H1 (cell line): ENCODE measurements around the gene ENAH. TPM values are rescaled to one million over a fixed set of nuclear protein-coding genes. Genes with fewer than 3 reads are reported as not detected.

Experiments used
- CTCF ChIA-PET: fragments of 300-600 bp; sonication (Branson Sonifier 250); formaldehyde crosslinking; loops from one replicate; lab custom pipeline; 2021; ENCODE audit not compliant: partially characterized antibody; lab: Charles Lee
- POLR2A ChIA-PET: fragments of 300-600 bp; sonication (Branson Sonifier 250); formaldehyde crosslinking; loops from one replicate; lab custom pipeline; 2021; ENCODE audit warnings: inconsistent platforms; ENCODE audit not compliant: partially characterized antibody; lab: Charles Lee
- DNase-seq, 2 experiments: peaks; one replicate each; pipeline versions ENCODE4 v3.0.0 to v3.0.0-alpha.2; 2010 to 2022; ENCODE audit warnings: low spot score in 2 of 2, low read depth in 1 of 2, mixed read lengths in 1 of 2
- FAIRE-seq: peaks from 2 replicates; lab custom pipeline; 2011; peaks lifted over from hg19 to GRCh38; lab: Jason Lieb, UNC
- H2AFZ ChIP-seq: 2 replicates; pipeline ENCODE4 v1.8.1; 2012; ENCODE audit warnings: low read length, inconsistent platforms
- H2AK5ac ChIP-seq: 2 replicates; pipeline ENCODE4 v1.6.1; 2013; ENCODE audit warnings: low read depth, low read length
- H2BK120ac ChIP-seq: replicated peaks from 2 replicates; pipeline ENCODE3; 2013; ENCODE audit warnings: low read depth, low read length, inconsistent platforms
- H2BK12ac ChIP-seq: 2 replicates; pipeline ENCODE4 v1.6.1; 2013; ENCODE audit warnings: low read depth, low read length
- H2BK15ac ChIP-seq: 2 replicates; pipeline ENCODE4 v1.6.1; 2013; ENCODE audit warnings: low read length
- H2BK20ac ChIP-seq: 2 replicates; pipeline ENCODE4 v1.6.1; 2013; ENCODE audit warnings: low read length
- H2BK5ac ChIP-seq: 2 replicates; pipeline ENCODE4 v1.6.1; 2013; ENCODE audit warnings: low read depth, low read length
- H3K14ac ChIP-seq: 2 replicates; pipeline ENCODE4 v1.6.1; 2013; ENCODE audit warnings: inconsistent platforms; ENCODE audit not compliant: insufficient read length
- H3K18ac ChIP-seq: 2 replicates; pipeline ENCODE4 v1.6.1; 2013; ENCODE audit warnings: low read length; ENCODE audit errors: extremely low read depth
- H3K23ac ChIP-seq: 2 replicates; pipeline ENCODE4 v1.6.1; 2013; ENCODE audit warnings: inconsistent platforms; ENCODE audit not compliant: insufficient read length
- H3K23me2 ChIP-seq: 2 replicates; pipeline ENCODE4 v1.6.1; 2013; ENCODE audit warnings: low read depth, low read length
- H3K27ac ChIP-seq: 2 replicates; pipeline ENCODE4 v1.6.1; 2011; ENCODE audit warnings: low read depth, low read length, inconsistent platforms
- H3K27me3 ChIP-seq, 4 experiments: replicated peaks in 1 of 4; 1 replicate in 1 of 4; 2 replicates in 3 of 4; pipeline versions ENCODE4 v1.6.1 to v1.8.1; 2011 to 2013; ENCODE audit warnings: low read length in 3 of 4, mild to moderate bottlenecking in 3 of 4, inconsistent platforms in 2 of 4, mixed read lengths in 2 of 4, moderate library complexity in 1 of 4; ENCODE audit not compliant: control insufficient read depth in 3 of 4, insufficient read depth in 3 of 4; ENCODE audit errors: extremely low read depth in 1 of 4
- H3K36me3 ChIP-seq, 4 experiments: 2 replicates each; pipeline versions ENCODE4 v1.6.1 to v1.8.1; 2011 to 2013; ENCODE audit warnings: mild to moderate bottlenecking in 4 of 4, low read length in 3 of 4, moderate library complexity in 2 of 4, control low read depth in 1 of 4, inconsistent platforms in 1 of 4; ENCODE audit not compliant: insufficient read depth in 4 of 4, control insufficient read depth in 2 of 4
- H3K4ac ChIP-seq: replicated peaks from 2 replicates; pipeline ENCODE3; 2013; ENCODE audit warnings: low read length, low read depth, mixed read lengths, inconsistent platforms; ENCODE audit not compliant: insufficient read length
- H3K4me1 ChIP-seq, 4 experiments: replicated peaks in 1 of 4; 1 replicate in 1 of 4; 2 replicates in 3 of 4; pipeline versions ENCODE4 v1.6.1 to v1.8.1; 2011 to 2013; ENCODE audit warnings: low read length in 3 of 4, inconsistent platforms in 2 of 4, mixed read lengths in 1 of 4; ENCODE audit not compliant: insufficient read depth in 4 of 4, control insufficient read depth in 3 of 4
- H3K4me2 ChIP-seq, 2 experiments: 2 replicates each; pipeline versions ENCODE4 v1.6.1 to v1.8.1; 2011 to 2013; ENCODE audit warnings: low read depth in 2 of 2, low read length in 2 of 2, control low read depth in 1 of 2, inconsistent platforms in 1 of 2, mild to moderate bottlenecking in 1 of 2; ENCODE audit not compliant: insufficient read depth in 1 of 2
- H3K4me3 ChIP-seq, 4 experiments: fragments of 200-600, 300-600 bp in 1 of 4; sonication (generic), shearing (Covaris generic), sonication (Bioruptor Twin) in 1 of 4; 2 replicates each; pipeline versions ENCODE4 v1.5.1 to v1.8.1; 2011 to 2016; ENCODE audit warnings: low read length in 4 of 4, low read depth in 3 of 4, control low read depth in 2 of 4, inconsistent platforms in 2 of 4, mild to moderate bottlenecking in 2 of 4, mixed read lengths in 1 of 4, moderate library complexity in 1 of 4; ENCODE audit not compliant: insufficient read depth in 2 of 4; ENCODE audit errors: extremely low read depth in 1 of 4
- H3K56ac ChIP-seq: replicated peaks from 2 replicates; pipeline ENCODE3; 2013; ENCODE audit warnings: low read depth, mild to moderate bottlenecking, mixed read lengths, low read length, inconsistent platforms; ENCODE audit not compliant: insufficient read length
- H3K79me1 ChIP-seq: 2 replicates; pipeline ENCODE4 v1.6.1; 2013; ENCODE audit warnings: low read depth, low read length, control low read depth
- H3K79me2 ChIP-seq, 2 experiments: 2 replicates each; pipeline versions ENCODE4 v1.6.1 to v1.8.1; 2012 to 2013; ENCODE audit warnings: low read length in 2 of 2, mild to moderate bottlenecking in 2 of 2, inconsistent platforms in 1 of 2; ENCODE audit not compliant: insufficient read depth in 2 of 2, control insufficient read depth in 1 of 2
- H3K9ac ChIP-seq, 4 experiments: replicated peaks in 1 of 4; 1 replicate in 1 of 4; 2 replicates in 3 of 4; pipeline versions ENCODE4 v1.6.1 to v1.8.1; 2011 to 2013; ENCODE audit warnings: low read depth in 3 of 4, low read length in 3 of 4, control low read depth in 2 of 4, mild to moderate bottlenecking in 2 of 4, moderate library complexity in 2 of 4, inconsistent platforms in 1 of 4; ENCODE audit errors: extremely low read depth in 1 of 4
- H3K9me3 ChIP-seq, 2 experiments: 2 replicates each; pipeline versions ENCODE4 v1.6.1 to v1.8.1; 2012 to 2013; ENCODE audit warnings: mild to moderate bottlenecking in 2 of 2, moderate library complexity in 2 of 2, control low read depth in 1 of 2, inconsistent platforms in 1 of 2, low read depth in 1 of 2, low read length in 1 of 2, mixed read lengths in 1 of 2; ENCODE audit not compliant: insufficient read depth in 2 of 2
- H4K20me1 ChIP-seq, 2 experiments: replicated peaks in 1 of 2; 2 replicates each; pipeline versions ENCODE3 to v1.8.1; 2011 to 2013; ENCODE audit warnings: inconsistent platforms in 2 of 2, low read length in 2 of 2, mild to moderate bottlenecking in 1 of 2; ENCODE audit not compliant: insufficient read depth in 2 of 2, control insufficient read depth in 1 of 2
- H4K5ac ChIP-seq: 2 replicates; pipeline ENCODE4 v1.6.1; 2013; ENCODE audit warnings: low read length, low read depth, mixed read lengths, inconsistent platforms; ENCODE audit not compliant: insufficient read length
- H4K8ac ChIP-seq: 2 replicates; pipeline ENCODE4 v1.8.0; 2013; ENCODE audit warnings: mild to moderate bottlenecking, moderate library complexity, low read length, inconsistent platforms; ENCODE audit not compliant: insufficient read depth; ENCODE audit errors: extremely low read depth
- H4K91ac ChIP-seq: replicated peaks from 2 replicates; pipeline ENCODE3; 2013; ENCODE audit warnings: low read length, mixed read lengths, inconsistent platforms; ENCODE audit not compliant: insufficient read length
- BCL11A ChIP-seq, 2 experiments: IDR thresholded peaks; one replicate each; pipeline ENCODE4 v1.6.1; 2011; ENCODE audit warnings: low read depth in 2 of 2, low read length in 2 of 2, mild to moderate bottlenecking in 2 of 2
- CBX8 ChIP-seq: fragments of 300-800, 300-1000 bp; sonication (generic); IDR thresholded peaks from 2 replicates; pipeline ENCODE4 v1.7.1; 2016; ENCODE audit warnings: low read depth, low read length, borderline replicate concordance
- CREB1 ChIP-seq: IDR thresholded peaks from 2 replicates; pipeline ENCODE4 v1.6.1; 2012; ENCODE audit warnings: inconsistent platforms
- HDAC6 ChIP-seq: IDR thresholded peaks from one replicate; pipeline ENCODE4 v1.7.1; 2012; ENCODE audit warnings: low read depth, mild to moderate bottlenecking, inconsistent platforms, low read length, moderate library complexity
- JUN ChIP-seq: IDR thresholded peaks from 2 replicates; pipeline ENCODE4 v1.6.1; 2011; ENCODE audit warnings: low read depth, mild to moderate bottlenecking, improper control_type of control experiment, low read length
- NANOG ChIP-seq: IDR thresholded peaks from 2 replicates; pipeline ENCODE4 v1.6.1; 2011; ENCODE audit warnings: low read length, low read depth, mild to moderate bottlenecking, inconsistent platforms; ENCODE audit not compliant: insufficient read depth, poor library complexity, severe bottlenecking
- NRF1 ChIP-seq: IDR thresholded peaks from 2 replicates; pipeline ENCODE4 v1.6.1; 2011; ENCODE audit warnings: mild to moderate bottlenecking, low read depth, low read length, improper control_type of control experiment
- POLR2A ChIP-seq, 2 experiments: IDR thresholded peaks; 1 replicate in 1 of 2; 2 replicates in 1 of 2; pipeline ENCODE4 v1.6.1; 2011; ENCODE audit warnings: low read depth in 2 of 2, low read length in 2 of 2, mild to moderate bottlenecking in 2 of 2; ENCODE audit errors: control extremely low read depth in 1 of 2
- RBBP5 ChIP-seq: IDR thresholded peaks from 2 replicates; pipeline ENCODE4 v1.7.1; 2012; ENCODE audit warnings: low read depth, mild to moderate bottlenecking, inconsistent platforms, low read length, moderate library complexity, borderline replicate concordance
- SAP30 ChIP-seq: fragments of 300-600 bp; sonication (generic); IDR thresholded peaks from 2 replicates; pipeline ENCODE4 v1.7.1; 2012; ENCODE audit warnings: low read length, moderate library complexity, mild to moderate bottlenecking, inconsistent platforms; ENCODE audit not compliant: insufficient read depth, insufficient replicate concordance
- SIX5 ChIP-seq: IDR thresholded peaks from 2 replicates; pipeline ENCODE4 v1.6.1; 2011; ENCODE audit warnings: mild to moderate bottlenecking, low read depth, low read length
- WGBS, 2 experiments: shearing (Covaris generic) in 1 of 2; methylation state at CpG; one replicate each; pipeline versions ENCODE4 v1.1.6 to v1.1.7; 2013 to 2015; ENCODE audit warnings: low lambda C conversion rate in 2 of 2, mixed read lengths in 2 of 2, inconsistent platforms in 1 of 2, low coverage in 1 of 2, missing lambda C conversion rate in 1 of 2; ENCODE audit not compliant: insufficient replicate concordance in 2 of 2, insufficient coverage in 1 of 2, insufficient read length in 1 of 2; ENCODE audit errors: extremely low coverage in 1 of 2, missing lambda C conversion rate in 1 of 2; 5-methylcytosine and 5-hydroxymethylcytosine counted together
- polyA plus RNA-seq, 7 experiments: library from polyadenylated mRNA; depleted of rRNA in 3 of 7; stranded (reverse) in 5 of 7; unstranded in 2 of 7; fragments of >200 nt in 5 of 7; fragments of 200-250 nt in 2 of 7; gene quantifications; 1 replicate in 5 of 7; 2 replicates in 1 of 7; 4 replicates in 1 of 7; pipeline versions ENCODE4 v1.2.1 to v1.2.3, GENCODE V29; 2011 to 2013; ENCODE audit warnings: missing spikeins in 2 of 7, mixed read lengths in 2 of 7
- total RNA-seq: library from RNA; stranded (reverse); fragmentation: NEBNext Ultra II Directional; extraction: Animal tissue kit (Norgen Biotek cat#: 25700); gene quantifications from 2 replicates; pipeline ENCODE4 v1.2.1, GENCODE V29; 2021
- TF ChIP-seq, protein P1 (sequence below): IDR thresholded peaks from 2 replicates; pipeline ENCODE4 v1.6.1; 2012; ENCODE audit warnings: inconsistent platforms

The ENAH gene
- total and polyA plus RNA-seq, 2 of the 8 experiments (the other 6 are each of a cell fraction or from before 2014, with no cell fraction given): 39.1 to 335 TPM

DNA sequence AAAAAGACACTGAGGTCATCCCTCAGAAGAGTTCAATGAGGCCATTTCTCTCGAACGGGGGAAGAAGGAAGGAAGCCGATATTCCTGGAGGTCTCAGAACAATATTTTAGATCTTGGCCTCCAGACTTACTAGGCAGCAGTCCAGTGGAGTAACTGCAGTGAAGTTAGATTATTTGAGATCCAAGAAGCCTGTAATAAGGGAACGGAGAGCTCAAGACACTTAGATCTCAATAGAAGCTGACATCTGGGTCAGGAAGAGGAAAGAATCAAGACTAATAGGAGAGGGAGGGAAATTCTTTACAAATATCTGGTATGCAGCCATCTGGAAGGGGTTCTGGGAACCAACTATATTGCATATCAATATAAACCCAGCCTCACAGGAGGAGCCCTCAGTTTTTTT is 13.6 kb upstream of the ENAH start:
- Histone ChIP-seq H3K79me2 (no peaks in the 10 kb centered on the region), H3K27me3 (no peaks in the 10 kb centered on the region), H3K14ac (no peak overlapping the region), H3K4ac (no peak overlapping the region), H4K20me1 (no peaks in the 10 kb centered on the region), H3K4me1 (no peaks in the 10 kb centered on the region), H2AFZ (no peak overlapping the region), H2BK12ac (no peak overlapping the region), H4K91ac (no peak overlapping the region), H3K23ac (no peak overlapping the region), H2BK20ac (no peak overlapping the region), H2BK120ac (no peak overlapping the region), H3K18ac (no peak overlapping the region), H2BK15ac (no peak overlapping the region), H3K23me2 (no peaks in the 10 kb centered on the region; the same call in 1 of the 2 replicates), H3K9me3 (no peaks in the 10 kb centered on the region), H2BK5ac (no peak overlapping the region), H3K9ac (no peak overlapping the region), H3K27ac (no peak overlapping the region), H3K4me2 (no peak overlapping the region), H3K79me1 (no peaks in the 10 kb centered on the region), H3K56ac (no peak overlapping the region), H4K8ac (no peak overlapping the region), H4K5ac (no peak overlapping the region), H2AK5ac (no peak overlapping the region), H3K36me3 (no peaks in the 10 kb centered on the region), H3K4me3 (no peak overlapping the region)
- 90% methylated on average over 4 of the region's 4 CpGs; no CpG with 5 or more reads in 1 of the 2 experiments for WGBS, 2 experiments
- POLR2A ChIA-PET: interaction anchor here (1.1 to 1.3 kb wide), 3 partner anchors 12 to 14 kb away, joined by 3 to 8 read pairs (median 4); partner anchors contain the start of gene ENAH
- no peak for DNase-seq
- no peak for FAIRE-seq
- CTCF ChIA-PET: interaction anchor here (1.0 to 3.4 kb wide), 6 partner anchors 10 to 188 kb away, joined by 3 to 21 read pairs (median 4); no protein-coding TSS in a partner anchor
- no peak for TF ChIP-seq NRF1
- no peak for TF ChIP-seq SIX5
- TF ChIP-seq SAP30: no peak
- no peak for TF ChIP-seq POLR2A (IDR thresholded peaks at IDR 0.05; ENCODE audit: control extremely low read depth in 1 of 2, low read depth in 2 of 2, low read length in 2 of 2)
- TF ChIP-seq, protein P1, sequence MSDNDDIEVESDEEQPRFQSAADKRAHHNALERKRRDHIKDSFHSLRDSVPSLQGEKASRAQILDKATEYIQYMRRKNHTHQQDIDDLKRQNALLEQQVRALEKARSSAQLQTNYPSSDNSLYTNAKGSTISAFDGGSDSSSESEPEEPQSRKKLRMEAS: no peak
- no peak for TF ChIP-seq RBBP5
- TF ChIP-seq CREB1: no peak
- no peak for TF ChIP-seq JUN
- no peak for TF ChIP-seq CBX8
- TF ChIP-seq BCL11A (IDR thresholded peaks at IDR 0.05; ENCODE audit: low read depth in 2 of 2, low read length in 2 of 2): no peak
- no peak for TF ChIP-seq HDAC6
- no peak for TF ChIP-seq NANOG
